Occipital lobe (tissue), 2 donors: ENCODE measurements around the gene XNDC1N. TPM values are rescaled to one million over a fixed set of nuclear protein-coding genes. Genes with fewer than 3 reads are reported as not detected.
A peak's percentile ranks its signal among the peaks of the same experiment; 100 is the strongest.

Source experiments
- DNase-seq: peaks from one replicate; lab custom pipeline; 2025; lab: John Stamatoyannopoulos, UW
- total RNA-seq: library from RNA; depleted of rRNA; stranded (reverse); fragments of >200 nt; gene quantifications from one replicate; pipeline ENCODE4 v1.2.3, GENCODE V29; 2014

XNDC1N gene, protein sequence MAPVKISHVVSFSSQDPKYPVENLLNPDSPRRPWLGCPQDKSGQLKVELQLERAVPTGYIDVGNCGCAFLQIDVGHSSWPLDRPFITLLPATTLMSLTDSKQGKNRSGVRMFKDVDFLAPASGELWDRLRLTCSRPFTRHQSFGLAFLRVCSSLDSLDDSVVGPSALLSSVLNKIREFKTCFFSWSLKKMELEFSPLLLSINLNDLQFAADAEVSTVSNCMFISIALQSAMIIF
- total RNA-seq, result 6.2 TPM

DNA sequence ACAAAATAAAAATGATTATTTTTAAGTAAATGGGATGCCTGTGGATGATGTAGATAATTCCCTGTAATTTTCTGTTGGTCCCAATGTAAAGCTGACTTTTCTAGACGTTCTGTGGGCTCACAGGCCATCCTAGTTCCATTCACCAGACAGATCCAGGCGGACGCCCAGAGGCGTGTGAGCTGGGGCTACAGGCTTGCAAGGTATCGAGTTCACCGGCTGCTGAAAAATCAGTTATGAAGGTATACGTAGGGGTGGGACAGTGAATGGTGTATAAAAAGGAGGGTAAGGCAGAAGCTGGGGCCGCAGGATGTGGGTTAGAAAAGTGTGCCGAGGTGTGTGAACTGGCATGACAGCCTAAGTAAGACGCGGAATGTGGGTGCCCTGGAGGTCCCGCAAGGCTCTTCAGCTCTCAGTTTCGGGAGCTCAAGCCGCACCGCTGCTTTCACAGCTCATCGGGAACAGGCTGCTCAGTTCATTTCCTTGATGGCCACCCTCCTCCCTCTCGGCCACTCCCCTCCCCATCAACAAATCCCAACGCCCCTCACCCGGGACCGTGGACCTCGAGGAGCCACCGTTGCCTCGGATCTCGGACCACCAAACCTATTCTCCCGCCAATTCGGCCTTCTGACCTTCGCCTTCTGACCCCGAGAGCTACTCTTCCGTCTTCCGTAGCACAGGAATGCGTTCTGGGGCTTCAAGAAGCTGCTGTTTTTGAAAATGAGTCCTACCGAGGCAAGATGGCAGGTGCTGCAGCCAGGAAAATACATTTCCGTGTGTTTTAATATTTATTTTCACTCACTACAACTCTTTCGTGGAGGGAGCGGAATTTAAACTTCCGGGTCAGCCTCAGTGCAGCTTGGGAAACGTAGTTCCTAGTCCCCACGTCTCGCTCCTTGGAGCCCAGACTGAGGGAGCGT is at the start of gene XNDC1N:
XNDC1N (minus strand) TSS at position 775 of the 917 bp plus-strand sequence. CDS start 5,241 bp downstream, outside the sequence.
- DNase-seq, result peak; percentile 72

DNA sequence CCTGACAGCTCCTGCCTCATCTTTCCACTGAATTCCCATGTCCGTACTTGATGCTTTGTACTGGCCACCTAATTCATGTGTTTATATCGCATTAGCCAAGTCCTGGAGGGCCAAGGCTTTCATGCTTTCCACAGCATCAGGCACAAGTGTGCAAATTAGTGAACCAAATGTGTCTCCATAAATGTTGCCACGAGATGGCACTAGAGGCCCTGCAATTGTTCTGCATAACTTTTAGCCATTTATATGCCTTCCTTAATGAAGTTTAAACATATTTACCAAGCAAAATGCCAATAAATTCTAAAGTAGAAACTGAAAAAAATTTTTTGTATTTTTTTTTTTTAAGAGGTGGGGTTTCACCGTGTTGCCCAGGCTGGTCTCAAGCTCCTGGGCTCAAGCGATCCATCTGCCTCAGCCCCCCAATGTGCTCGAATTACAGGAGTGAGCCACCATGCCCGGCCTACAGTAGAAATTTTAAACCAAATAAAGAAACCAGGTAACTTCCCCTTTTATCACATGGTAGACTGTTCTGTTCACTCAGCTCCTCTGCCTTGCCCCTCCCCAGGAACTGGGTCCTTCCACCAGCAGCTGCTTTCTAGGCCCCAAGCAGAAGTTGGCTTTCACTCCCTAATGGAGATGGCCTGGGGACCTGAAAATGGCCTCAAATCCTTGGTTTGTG is 49.5 kb upstream of the XNDC1N start:
- DNase-seq, result peak; percentile 45

DNA sequence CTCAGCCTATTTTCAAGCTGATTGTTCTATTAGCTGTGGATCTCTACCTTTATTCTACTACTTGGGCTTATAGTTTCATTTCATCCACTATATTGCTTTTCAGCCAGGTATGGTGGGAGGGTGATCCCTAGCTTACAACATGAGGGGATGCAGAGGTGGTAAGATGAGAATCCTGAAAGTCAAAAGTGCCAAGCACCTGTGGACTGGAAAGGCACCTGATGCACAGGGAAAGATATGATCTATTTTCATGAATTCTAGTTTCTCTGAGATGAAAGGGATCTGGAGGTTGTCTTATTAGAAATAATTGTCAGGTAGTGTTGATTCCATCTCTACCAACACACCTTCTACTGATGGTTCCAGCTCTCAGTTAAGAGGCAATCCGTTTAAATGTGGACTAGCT is 48.7 kb upstream of the XNDC1N start:
- no peak for DNase-seq

DNA sequence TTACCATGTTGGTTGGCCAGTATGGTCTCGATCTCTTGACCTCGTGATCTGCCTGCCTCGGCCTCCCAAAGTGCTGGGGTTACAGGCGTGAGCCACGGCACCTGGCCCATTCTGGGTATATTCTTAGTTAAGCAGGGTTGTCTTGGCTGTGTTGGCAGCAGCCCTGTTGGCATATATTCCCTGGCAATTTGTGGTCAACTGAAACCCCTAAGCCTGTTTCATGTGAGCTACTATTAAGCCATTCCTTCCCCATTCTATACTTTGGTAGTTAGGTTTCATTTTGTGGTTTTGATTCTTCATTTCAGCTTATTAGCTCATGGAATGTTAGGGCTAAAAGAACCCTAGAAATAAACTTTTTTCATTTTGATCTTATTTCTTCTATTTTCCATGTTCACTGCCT is 48.2 kb upstream of the XNDC1N start:
- no peak for DNase-seq

DNA sequence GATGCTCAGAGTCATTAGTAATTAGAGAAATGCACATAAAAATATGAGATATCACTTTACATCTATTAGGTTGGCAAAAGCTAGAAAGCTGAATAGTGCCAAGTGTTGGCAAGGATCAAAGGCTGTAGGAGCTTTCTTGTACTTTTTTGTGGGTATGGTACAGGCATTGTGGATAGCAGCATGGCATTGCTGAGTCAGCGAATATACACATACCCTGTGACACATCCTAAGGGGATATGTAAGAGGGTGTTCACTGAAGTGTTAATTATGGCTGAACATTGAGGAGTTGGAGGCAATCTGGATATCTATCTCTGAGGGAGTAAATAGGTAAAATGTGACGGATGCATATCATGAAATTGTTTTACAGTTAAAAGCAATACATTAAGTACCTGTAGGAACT is 43.3 kb upstream of the XNDC1N start:
- DNase-seq, result no peak

DNA sequence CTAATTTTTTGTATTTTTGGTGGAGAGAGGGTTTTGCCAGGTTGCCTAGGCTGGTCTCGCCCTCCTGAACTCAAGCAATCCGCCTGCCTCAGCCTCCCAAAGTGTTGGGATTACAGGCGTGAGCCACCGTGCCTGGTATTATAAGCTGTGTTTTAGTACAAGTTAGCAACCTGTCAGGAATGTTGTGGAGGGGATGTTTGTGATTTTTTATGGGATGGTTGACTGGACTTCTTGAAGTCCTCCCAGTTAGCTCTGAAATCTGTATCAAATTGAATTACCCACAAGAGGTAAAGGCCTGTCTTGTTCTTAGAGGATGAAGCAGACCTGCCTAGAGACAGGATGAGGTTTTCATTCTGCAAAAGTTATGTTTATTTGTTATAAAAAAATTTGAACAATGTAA is 36.2 kb upstream of the XNDC1N start:
- DNase-seq, result no peak

DNA sequence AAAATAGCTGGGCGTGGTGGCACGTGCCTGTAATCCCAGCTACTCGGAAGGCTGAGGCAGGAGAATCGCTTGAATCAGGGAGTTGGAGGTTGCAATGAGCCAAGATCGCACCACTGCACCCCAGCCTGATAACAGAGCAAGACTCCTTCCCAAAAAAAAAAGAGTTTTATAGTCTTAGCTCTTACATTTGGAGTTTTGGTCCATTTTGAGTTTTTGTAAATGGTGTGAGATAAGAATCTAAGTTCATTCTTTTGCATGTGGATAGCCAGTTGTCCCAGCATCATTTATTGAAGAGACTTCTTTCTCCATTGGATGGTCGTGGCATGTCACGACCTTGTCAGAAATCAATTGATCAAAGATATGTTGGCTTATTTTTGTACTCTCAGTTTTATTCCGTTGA is 35.1 kb upstream of the XNDC1N start:
- no peak for DNase-seq

DNA sequence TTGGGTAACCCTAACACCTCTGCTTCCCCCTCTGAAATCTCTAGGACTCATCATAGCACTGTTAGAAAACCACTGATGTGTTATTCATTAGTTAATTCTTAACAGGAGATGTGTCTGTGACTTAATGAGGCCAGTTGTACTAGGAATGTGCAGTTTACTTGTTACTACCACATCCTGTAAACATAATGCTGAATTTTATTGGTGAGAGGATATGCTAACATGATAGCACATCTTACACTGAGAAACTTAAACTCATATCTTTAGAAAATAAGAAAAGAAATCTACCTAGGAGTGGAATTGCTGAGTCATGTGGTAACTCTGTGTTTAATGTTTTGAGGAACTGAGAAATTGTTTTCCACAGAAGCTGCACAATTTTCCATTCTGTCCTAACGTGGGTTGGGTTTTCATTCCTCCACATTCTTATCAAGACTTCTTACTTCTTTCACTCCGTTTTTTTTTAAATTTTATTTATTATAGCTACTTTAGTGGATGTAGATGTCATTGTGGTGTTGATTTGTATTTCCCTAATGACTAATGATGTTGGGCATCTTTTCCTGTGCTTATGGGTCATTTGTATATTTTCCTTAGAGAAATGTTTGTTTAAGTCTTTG is 34.1 kb upstream of the XNDC1N start:
- DNase-seq, result no peak

DNA sequence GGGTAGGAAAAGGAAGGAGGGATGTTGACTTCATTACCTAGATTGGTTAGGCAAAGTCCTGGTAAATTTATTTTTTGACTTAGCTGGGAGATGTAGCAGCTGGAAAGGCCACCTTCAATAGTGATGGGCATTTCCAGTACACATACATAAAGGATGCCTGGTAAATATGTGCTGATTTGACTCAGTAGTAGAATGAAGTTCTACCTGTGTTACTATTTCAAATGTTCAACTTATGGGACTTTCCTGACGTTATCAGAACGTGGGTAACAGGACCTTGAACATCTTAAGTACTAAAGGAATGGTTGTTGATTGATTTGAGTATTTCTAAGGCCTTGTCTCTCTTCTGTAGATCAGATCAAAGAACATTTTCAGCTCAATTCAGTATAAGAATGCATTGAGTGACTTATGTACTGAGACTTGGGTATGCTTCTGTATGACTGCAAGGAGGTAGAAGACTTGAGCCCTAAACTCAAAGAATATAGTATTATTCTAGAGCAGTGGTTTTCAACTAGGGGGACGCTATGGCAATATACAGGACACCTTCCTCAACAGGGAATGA is 27.6 kb upstream of the XNDC1N start:
- DNase-seq, result no peak

DNA sequence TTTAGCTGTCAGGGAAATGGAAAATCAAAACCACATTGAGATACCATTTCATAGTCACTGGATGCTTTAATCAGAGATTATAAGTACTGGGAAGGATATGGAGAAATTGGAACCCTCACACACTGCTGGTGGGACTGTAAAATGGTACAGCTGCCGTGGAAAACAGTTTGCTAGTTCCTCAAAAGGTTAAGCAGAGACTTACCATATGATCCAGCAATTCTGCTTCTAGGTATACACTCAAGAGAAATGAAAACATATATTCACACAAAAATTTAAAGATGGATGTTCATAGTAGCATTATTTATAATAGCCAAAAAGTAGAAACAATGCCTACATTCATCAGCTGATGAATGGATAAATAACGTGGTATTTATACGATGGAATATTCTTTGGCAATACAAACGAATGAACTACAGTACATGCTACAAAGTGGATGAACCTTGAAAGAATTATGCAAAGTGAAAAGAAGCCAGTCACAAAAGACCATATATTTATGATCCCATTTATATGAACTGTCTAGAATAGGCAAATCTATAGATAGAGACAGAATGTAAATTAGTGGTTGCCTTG is 23.4 kb upstream of the XNDC1N start:
- no peak for DNase-seq

DNA sequence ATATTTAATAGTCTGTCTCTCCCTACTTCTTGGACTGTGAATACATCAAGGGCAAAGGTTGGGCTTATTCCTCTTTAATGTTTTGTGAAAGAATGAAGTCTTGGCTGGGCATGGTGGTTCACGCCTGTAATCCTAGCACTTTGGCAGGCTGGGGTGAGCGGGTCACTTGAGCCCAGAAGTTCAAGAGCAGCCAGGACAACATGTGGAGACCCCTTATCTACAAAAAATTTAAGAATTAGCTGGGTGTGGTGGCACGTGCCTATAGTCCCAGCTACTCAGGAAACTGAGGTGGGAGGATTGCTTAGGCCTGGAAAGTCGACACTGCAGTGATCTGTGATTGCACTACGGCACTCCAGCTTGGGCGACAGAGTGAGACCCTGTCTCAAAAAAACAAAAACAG is 20.6 kb upstream of the XNDC1N start:
- no peak for DNase-seq

DNA sequence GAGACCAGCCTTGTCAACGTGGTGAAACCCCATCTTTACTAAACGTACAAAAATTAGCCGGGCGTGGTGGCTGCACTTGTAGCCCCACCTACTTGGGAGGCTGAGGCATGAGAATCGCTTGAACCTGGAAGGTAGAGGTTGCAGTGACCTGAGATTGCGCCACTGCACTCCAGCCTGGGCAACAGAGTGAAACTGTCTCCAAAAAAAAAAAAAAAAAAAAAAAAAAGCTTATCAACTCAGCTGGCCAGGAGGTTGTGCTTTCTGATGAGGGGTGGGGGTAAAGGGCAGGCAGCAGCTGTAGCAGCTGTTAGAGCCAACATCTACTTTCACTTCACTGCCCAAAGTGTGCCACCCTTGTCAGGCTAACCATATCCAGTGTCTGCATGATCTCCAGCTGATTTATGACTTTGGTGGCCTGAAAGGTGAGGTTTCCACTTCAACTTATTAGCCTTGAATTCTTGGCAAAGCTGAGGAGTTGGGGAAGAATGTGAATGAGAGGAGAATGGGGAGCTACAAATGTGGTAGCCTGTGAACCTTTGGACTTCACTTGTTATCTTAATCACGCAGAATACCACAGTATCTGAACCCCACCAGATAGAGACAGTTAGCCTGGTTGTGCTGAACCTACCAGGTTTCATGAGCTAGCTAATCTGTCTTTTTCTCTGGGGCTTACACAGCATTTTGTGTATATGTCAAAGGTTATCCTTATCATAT is 20.1 kb upstream of the XNDC1N start:
- no peak for DNase-seq

DNA sequence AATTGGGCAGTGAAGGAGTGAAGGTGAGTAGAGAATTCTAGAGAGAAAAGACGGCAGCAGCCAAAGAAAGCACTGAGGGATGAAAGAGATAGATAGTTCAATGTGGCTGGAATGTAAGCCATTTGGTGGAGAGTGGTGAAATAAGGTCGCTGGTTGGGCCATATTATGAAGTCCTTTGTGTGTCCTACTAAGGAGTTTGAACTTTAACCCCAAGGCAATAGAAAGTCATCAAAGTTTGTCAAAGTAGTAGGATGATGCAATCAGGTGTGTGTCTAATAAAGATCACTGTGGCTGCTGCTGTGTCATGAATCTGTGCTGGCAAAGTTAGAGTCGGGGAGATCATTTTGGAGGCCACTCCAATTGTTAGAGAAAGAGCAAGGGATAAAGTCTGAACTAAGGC is 19.1 kb upstream of the XNDC1N start:
- no peak for DNase-seq

DNA sequence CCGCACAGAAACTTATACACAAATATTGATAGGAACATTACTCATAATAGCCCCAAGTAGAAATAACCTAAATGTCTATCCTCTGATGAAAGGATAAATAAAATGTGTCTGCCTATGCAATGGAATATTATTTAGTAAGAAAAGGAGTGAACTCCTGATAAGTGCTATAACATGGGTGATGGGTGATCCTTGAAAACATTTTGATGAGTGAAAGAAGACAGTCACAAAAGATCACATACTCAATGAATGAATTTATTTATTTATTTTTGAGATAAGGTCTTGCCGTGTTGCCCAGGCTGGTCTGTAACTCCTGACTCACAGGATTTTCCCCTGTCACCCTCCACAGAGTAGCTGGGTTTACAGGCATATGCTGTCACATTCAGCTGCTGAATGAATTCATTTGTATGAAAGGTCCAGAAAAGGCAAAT is 17.8 kb upstream of the XNDC1N start:
- DNase-seq, result no peak

DNA sequence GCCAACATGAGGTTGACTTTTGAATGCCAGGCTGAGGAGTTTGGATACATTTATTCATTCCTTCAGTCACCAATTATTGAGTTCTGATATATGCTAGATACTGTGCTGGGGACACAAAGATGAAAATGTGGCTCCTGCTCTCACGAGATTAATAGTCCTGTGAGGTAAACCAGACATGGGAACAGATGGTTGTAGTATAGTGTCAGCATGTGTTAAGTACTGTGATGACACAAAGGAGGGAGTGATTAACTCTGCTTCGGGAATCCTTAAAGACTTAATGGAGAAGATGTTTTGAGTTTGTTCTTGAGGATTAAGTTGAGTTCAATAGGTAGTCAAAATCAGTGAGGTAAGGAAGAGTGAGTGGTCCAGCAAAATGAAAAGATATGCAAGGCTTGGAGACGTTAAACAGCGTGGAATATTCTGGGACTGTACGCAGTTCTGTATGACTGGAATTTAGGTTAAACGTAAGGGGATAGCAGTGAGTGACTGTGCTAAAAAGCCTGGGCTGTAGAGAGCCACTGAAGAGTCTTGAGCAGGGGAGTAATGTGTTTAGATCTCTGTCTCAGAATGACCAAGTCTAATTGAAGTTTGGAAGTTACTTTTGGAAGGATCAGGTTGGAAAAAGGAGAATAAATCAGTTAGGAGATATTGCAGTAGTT is 12.3 kb upstream of the XNDC1N start:
- DNase-seq, result no peak

DNA sequence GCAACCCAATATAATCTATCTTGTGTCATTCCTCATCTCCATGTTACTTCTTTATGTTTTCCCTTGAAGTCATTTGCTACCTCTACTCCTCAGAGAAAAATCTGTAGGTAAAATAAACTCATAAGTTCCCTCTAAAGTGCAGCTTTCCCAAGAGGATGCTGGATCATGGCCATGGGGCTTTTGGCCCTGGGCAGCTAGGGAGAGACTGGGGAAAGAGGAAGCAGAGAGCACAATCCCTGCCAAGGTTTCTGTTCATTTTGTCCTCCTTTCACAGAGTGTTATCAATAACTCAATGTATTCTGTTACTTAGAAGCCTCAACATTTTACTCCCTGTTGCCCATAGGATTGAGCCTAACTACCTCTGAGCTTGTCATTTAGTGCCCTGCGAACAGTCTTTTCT is 9.4 kb upstream of the XNDC1N start:
- no peak for DNase-seq

DNA sequence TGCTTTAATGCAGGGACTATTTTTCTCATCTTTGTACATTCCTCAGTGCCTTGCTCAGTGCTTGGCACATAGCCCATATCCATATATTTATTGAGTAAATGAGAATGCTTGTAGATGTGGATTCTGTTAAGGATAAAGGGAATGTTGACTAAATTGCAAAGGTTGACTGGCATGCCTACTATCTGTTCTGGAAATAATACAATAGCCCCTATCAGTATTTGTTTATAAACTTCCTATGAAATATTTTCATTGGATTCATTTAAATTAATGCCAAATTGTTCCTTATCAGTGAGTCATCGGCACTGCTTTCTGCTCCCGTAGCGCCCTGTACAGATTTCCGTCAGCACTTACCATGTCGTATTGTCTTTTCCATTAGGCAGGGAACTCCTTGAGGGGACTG is 8.4 kb upstream of the XNDC1N start:
- DNase-seq, result no peak

DNA sequence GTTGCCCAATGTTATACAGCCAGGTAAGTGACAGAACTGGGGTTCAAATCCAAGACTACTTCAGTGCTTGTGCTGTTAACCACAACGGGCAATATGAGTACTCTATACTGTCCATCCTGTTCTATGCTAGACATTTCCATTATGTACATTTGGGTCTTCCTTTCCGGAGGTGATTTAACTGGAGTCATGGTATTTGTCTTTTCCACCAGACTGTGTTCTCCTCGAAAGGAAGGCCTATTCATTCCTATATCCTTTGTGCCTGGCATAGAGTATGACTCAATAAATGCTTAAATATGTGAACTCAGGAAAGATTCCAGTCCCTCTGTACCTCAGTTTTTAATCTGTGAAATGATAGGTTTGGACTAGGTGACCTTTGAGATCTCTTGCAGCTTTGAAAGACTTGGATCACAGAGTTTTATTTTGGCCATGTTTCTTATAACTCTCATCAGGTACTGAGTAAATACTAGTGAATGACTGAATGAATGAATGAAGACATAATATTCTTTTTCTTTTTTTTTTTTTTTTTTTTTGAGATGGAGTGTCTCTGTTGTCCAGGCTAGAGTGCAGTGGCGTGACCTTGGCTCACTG is 7.0 kb upstream of the XNDC1N start:
- no peak for DNase-seq

DNA sequence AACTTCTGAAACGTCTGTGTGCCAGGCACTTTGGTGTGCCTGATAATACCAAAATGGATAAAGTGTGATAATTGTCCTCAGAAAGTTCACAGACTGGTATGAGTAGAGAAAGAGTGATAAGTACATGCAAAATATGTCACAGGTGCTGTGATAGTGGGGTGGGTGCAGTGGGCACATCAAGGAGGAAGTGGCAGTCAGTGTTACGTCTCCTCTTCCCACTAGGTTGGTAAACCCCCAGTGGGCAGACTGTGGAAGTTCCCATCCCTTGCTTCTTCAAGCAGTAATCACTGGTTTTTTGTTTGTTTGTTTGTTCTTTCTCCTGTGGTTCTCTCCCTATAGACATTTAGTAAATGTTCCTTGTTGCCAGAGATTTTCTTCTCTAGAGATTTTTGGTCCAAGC is 5.8 kb upstream of the XNDC1N start:
- DNase-seq, result no peak
